HG03342 (cell line): ENCODE data around the gene MZT2A.
A peak's percentile ranks its signal among the peaks of the same experiment; 100 is the strongest.
"Not testable (repeated sequence)": the region's sequence is repeated elsewhere in the genome, so short reads cannot be mapped to it uniquely, and the experiment has no call there.

ENCODE experiments used
- ATAC-seq: cut with Tn5 transposase; IDR thresholded peaks from one replicate; pipeline ENCODE4 v1.9.1; 2021; ENCODE audit warnings: mild to moderate bottlenecking, moderate library complexity; ENCODE audit not compliant: unreplicated experiment

Gene MZT2A

GRCh38 chr2:131521524-131521923 is 29.3 kb upstream of the MZT2A start:
- not testable (repeated sequence) for ATAC-seq

- no peak for ATAC-seq
Measured at GRCh38 chr2:131520526-131520925, 28.3 kb upstream of the MZT2A start.

DNA sequence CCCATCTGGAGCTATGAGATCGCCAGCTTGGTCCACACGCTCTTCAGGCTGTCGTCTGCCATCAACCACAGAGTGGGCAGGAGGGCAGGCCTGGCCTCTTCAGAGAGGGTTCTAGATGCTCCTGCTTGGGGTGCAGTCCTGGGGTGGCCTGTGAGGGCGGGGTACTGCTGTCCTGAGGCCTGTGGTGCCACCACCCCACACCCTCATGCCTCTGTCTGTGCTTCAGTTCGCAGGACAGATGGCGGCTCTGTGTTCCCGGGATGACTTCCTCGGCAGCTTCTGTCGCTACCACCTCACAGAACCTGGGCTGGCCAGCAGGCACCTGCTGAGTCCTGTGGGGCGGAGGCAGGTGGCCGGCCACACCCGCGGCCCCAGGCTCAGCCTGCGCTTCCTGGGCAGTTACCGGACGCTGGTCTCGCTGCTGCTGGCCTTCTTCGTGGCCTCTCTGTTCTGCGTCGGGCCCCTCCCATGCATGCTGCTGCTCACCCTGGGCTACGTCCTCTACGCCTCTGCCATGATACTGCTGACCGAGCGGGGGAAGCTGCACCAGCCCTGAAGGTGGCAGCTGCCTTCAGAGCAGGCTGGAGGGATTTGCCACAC is 27.8 kb upstream of the MZT2A start:
- not testable (repeated sequence) for ATAC-seq

DNA sequence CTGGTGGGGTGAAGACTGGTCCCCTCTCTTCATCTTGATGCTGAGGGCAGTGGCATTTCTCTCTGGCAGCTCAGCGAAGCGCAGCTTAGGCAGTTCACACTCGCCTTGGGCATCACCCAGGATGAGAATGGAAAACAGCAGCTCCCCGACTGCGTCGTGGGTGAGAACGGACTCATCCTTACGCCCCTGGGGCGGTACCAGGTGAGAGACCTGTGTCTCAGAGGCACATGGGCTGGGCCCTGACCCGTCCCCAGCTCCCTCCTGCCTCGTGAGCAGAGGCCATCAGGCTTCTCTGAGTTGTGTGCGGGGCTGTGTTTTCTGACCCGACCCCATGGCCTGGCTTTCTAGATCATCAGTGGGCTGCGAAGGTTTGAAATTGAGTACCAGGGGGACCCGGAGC is 27.3 kb upstream of the MZT2A start:
- ATAC-seq: no peak

- ATAC-seq: not testable (repeated sequence)
Measured at GRCh38 chr2:131518531-131518930, 26.3 kb upstream of the MZT2A start.

DNA sequence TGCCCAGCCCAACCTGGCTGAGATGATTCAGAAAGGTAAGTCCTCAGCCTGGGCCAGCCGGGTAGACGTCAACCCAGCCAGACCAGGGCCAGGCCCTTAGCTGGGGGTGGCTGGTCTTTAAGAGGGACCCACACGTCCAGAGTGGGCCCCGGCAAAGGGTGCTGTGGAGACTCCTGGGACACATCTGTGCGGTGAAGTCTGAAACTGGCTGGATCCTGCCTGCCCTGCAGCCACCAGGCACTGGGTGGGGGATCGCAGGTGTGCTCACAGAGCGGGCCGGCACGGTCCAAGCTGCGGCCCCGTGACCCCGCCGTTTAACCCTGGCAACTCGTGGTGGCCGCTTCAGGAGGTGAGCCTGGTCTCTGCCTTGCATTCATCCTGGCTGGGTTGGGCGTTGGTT is 25.7 kb upstream of the MZT2A start:
- not testable (repeated sequence) for ATAC-seq

- ATAC-seq: no peak
Measured at GRCh38 chr2:131517106-131517831, 25.1 kb upstream of the MZT2A start.

DNA sequence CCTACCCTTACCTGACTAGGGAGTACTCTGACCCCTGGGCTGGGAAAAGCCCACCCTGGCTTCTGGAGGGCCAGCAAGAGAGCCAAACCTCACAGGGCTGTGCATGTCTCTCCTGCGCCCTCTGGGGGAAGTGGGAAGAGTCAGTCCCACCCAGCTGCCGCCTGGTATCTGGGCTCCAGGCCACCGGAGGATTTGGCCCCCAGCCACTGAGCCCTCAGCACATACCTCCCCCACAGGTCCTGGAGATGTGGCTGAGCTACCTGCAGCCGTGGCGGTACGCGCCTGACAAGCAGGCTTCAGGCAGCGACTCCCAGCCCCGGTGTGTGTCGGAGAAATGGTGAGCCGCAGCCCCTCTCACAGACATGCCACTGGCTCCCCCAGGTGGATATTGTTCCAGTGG is 24.4 kb upstream of the MZT2A start:
- ATAC-seq: not testable (repeated sequence)

DNA sequence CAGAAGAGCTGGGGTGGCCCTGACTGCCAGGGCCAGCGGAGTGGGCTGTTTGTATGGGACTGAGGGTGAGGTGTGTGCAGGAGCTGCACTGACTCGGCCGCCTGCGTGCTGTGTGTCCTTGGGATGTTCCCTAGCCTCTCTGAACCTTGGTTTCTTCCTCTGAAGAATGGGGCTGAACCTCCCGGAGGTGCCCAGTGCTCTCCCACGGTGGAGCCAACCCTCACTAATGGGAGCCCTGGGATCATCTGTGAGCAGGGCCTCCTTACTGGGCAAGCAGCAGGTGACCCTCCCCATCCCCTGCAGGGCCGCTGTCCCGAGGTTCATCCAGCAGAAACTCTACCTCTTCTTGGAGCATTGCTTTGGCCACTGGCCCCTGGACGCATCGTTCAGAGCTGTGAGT is 23.8 kb upstream of the MZT2A start:
- no peak for ATAC-seq

DNA sequence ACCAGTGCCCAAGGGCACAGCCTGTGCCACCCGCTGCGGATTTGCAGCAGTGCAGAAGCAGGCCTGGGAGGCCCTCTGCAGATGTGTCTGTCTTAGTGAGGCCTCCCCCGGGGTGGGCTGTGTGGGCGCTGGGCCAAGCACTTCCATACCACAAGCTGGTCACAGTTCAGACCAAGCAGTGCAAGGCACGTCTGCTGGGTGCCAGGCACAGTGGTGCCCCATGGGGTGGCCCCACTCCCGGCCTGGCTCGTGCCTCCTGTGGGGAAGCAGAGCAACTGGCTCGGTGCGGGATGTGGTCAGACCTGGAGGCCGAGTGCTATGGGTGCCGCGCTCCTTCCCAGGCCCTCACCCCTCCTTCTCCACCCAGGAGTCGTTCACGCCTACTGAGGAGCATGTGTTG is 23.0 kb upstream of the MZT2A start:
- ATAC-seq: not testable (repeated sequence)

DNA sequence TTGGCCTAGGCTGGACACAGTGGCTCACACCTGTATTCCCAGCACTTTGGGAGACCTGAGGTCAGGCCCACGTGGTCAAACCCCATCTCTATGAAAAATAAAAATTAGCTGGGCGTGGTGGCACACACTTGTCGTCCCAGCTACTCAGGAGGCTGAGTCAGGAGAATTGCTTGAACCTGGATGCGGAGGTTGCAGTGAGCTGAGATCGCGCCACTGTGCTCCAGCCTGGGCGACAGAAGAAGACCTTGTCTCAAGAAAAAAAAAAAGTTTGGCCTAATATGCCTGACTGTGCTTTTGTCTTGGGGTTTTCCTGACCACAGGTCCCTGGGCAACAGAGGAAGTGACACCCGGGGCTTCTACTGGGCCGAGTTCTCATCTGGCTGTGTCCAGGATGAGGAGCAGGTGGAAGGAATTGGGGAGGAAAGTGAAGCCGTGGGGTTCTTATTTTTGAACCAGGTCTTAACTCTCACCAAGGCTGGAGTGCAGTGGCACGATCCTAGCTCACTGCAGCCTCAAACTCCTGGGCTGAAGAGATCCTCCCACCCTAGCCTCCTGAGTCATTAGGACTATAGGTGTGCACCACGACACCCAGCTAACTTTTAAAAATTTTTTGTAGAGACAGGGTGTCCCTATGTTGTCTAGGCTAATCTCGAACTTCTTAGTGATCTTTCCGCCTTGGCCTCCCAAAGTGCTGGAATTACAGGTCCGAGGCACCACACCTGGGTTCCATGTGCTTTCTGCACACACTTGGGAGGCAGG is 22.4 kb upstream of the MZT2A start:
- ATAC-seq: peak; percentile 83

- not testable (repeated sequence) for ATAC-seq
Measured at GRCh38 chr2:131511969-131512870, 20.0 kb upstream of the MZT2A start.

DNA sequence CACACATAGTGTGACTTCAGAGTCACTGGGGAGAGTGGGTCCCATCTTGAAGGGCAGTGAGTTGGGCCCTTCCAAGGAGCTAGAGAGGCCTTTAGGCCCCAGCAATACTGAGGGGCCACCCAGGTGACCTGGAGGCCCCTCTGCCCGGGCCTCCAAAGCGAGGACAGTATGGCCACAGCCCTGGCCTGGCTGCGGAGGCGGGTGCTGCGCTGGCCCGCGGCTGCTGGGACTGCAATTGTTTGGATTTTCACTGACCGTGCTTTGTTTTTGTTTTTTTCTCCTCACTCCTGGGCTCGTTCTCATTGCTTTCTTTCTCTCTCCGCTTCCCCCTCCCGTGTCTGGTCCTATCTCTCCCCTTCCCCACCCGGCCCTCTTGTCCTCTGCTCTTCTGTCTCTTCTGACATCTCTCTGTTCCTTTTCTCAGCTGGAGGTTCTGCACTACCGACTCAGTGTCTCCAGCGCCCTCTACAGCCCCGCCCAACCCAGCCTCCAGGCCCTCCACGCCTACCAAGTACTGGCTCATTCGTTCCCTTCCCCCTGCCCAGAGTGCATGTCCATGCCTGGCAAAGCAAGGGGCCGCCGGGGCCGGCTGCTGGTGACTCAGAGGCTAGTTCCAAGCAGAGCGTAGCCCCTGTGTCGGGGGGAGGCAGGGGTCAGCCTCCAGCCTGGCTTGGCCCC is 19.2 kb upstream of the MZT2A start:
- ATAC-seq: not testable (repeated sequence)

DNA sequence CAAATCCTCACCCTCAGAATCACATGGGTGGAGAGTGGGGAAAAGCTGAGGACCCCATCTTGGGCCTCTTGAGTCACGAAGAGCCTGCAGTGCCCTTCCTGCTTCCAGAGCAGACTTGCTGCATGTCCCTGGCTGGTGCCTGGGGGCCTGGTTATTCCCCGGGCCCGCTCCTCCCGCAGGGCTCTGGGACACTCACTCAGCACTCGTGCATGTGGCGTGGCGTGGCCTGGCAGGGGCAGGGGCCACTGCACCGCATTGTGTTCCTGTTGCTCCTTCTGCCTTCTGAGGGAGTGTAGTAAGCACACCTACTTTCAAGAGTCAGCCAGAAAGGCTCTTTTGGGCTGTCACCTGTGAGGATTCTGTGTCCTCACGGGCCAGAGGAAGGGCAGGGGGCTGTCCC is 17.4 kb upstream of the MZT2A start:
- ATAC-seq: no peak

DNA sequence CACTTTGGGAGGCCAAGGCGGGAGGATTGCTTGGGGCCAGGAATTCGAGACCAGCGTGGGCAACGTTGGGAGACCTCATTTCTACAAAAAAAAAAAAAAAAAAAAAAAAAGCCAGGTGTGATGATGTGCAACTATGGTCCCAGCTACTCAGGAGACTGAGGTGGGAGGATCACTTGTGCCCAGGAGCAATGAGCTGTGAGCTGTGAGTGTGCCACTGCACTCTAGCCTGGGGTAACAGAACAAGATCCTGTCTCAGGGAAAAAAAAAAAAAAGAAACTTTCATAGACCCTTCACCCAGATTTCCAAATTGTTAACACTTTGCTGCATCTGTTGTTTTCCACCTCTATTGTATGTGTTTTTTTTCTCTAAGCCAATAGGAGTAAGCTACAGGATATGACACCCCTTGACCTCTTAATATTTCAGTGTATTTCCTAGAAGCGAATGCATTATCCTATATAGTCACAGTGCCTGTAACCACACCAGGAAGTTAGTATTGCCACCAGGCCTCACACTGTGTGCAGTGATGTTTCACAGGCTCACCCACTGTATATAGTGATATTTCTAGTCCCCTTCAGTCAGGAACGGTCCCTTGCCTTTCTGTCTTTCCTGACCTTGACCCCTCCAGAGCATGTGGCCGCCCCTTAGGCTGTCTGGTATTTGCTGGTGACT is 12.0 kb upstream of the MZT2A start:
- not testable (repeated sequence) for ATAC-seq

GRCh38 chr2:131503587-131503986 is 11.4 kb upstream of the MZT2A start:
- ATAC-seq: not testable (repeated sequence)

DNA sequence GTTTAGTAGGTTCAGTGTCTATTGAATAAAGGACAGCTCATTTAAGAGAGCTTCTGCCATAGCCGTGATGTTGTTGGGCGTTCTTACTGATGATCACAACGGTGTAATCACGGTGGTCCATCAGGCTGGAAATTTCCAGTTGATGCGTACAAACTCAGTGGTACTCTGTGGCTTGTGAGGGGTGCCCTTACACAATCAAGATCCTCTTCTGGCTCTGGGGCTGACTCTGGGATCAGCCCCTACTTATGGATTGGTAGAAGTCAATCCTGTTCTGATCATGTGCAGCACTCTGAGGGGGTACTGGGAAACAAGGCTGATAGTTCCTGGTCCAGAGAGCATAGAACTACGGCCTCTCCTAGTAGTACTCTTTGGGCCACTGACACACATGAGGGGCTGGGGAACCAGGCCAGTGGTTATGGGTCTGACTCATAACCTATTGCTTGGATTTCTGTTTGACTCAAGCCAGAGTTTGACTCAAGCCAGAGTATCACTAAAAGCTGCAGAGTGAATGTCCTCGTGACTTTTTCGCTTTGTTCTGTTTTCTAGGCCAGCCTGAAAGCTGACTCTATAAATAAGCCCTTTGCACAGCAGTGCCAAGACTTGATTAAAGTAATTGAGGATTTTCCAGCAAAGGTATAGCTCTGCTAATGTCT is 6.2 kb upstream of the MZT2A start:
- peak; percentile 90 for ATAC-seq

DNA sequence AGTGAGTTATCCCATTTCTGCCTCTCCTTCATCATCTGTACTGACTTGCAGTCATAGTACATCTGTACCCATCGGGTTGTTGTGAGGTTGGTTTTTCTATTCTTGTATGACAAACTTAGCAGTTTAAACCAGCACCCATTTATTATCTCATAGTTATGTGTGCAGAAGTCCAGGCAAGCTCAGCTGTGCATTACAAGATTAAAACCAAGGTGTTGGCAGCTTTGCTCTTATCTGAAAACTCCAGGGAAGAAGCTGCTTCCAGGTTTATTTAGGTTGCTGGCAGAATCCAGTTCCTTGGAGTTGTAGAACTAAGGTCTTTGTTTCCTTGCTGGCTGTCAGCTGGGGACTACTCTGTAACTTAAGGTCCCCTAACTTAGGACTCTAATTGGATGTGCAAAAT is 3.3 kb upstream of the MZT2A start:
- not testable (repeated sequence) for ATAC-seq
